ENCODE measurements around the gene TFB2M. TPM values are rescaled to one million over a fixed set of nuclear protein-coding genes. Genes with fewer than 3 reads are reported as not detected.

The TFB2M gene
- total RNA-seq, 1 experiment from 2014 or later = 27.7 TPM

GRCh38 chr1:246572785-246573184, 6.7 kb upstream of the TFB2M start:
- Histone ChIP-seq H3K27me3 (ENCODE audit: insufficient read depth, low read length) (no peaks in the 10 kb centered on the region), H3K18ac (ENCODE audit: insufficient read length, low read depth, low read length) (no peak overlapping the region), H4K5ac (ENCODE audit: insufficient read length, low read depth, low read length) (no peak overlapping the region), H3T11ph (ENCODE audit: low read length) (no peak overlapping the region), H3K56ac (ENCODE audit: insufficient read length, low read depth, low read length) (no peak overlapping the region), H3K79me1 (ENCODE audit: insufficient read depth, low read depth, low read length, poor library complexity, severe bottlenecking) (no peaks in the 10 kb centered on the region), H3K27ac (ENCODE audit: insufficient read length, low read depth, low read length) (no peak overlapping the region), H2AFZ (ENCODE audit: low read length) (no peak overlapping the region), H3K23me2 (ENCODE audit: insufficient read length, low read depth, low read length, poor library complexity, severe bottlenecking) (no peaks in the 10 kb centered on the region), H2AK5ac (ENCODE audit: insufficient read length, low read length) (no peak overlapping the region), H4K91ac (ENCODE audit: insufficient read length, low read depth, low read length) (no peak overlapping the region), H3K4ac (ENCODE audit: low read depth, low read length) (no peak overlapping the region), H3K4me2 (ENCODE audit: insufficient read depth, insufficient read length, low read length) (no peak overlapping the region), H3K14ac (ENCODE audit: insufficient read depth, low read length) (no peak overlapping the region), H3K4me1 (ENCODE audit: insufficient read depth, low read length) (no peaks in the 10 kb centered on the region), H2BK12ac (ENCODE audit: insufficient read length, low read depth, low read length) (no peak overlapping the region), H2BK20ac (ENCODE audit: low read depth, low read length, poor library complexity, severe bottlenecking) (no peak overlapping the region), H4K8ac (replicated peaks; ENCODE audit: insufficient read length, low read depth, low read length) (no peak overlapping the region), H3K79me2 (ENCODE audit: insufficient read depth, low read length) (peaks cover 1% of the 10 kb centered on the region; the same call in 1 of the 2 replicates), H4K20me1 (ENCODE audit: control insufficient read depth, insufficient read depth, insufficient read length) (no peaks in the 10 kb centered on the region), H3K9ac (ENCODE audit: extremely low read depth, insufficient read length, low read length) (no peak overlapping the region), H3K9me3 (ENCODE audit: control insufficient read depth, low read depth, low read length) (no peaks in the 10 kb centered on the region), H2BK5ac (ENCODE audit: insufficient read length, low read length) (no peak overlapping the region), H3K23ac (ENCODE audit: insufficient read length, low read depth, low read length) (no peak overlapping the region), H2BK15ac (ENCODE audit: low read depth, low read length) (no peak overlapping the region), H2BK120ac (ENCODE audit: low read depth, low read length, poor library complexity, severe bottlenecking) (no peak overlapping the region)
- no CpG with 5 or more reads among the region's 3 CpGs for WGBS (ENCODE audit: extremely low coverage, insufficient read length, low lambda C conversion rate)
- no peaks in the 10 kb centered on the region for H3K9me3 Mint-ChIP-seq
- H3K27ac Mint-ChIP-seq = no peak overlapping the region; a peak in 1 of 7 replicates
- no peak for DNase-seq
- no peak for TF ChIP-seq CTCF (conservative IDR thresholded peaks at IDR 0.05)
- H3K4me3 Mint-ChIP-seq = no peak overlapping the region
- H3K27me3 Mint-ChIP-seq (ENCODE audit: low read depth) = no peaks in the 10 kb centered on the region
- H3K36me3 Mint-ChIP-seq (ENCODE audit: insufficient read depth in 1 of 3, low read depth in 3 of 3) = no peaks in the 10 kb centered on the region
- peaks cover 2% of the 10 kb centered on the region in 2 experiments; a peak in 3 of 4 replicates for H3K4me1 Mint-ChIP-seq

Data from H9 (cell line).